ENCODE measurements around the gene CAPZA1.

DNA sequence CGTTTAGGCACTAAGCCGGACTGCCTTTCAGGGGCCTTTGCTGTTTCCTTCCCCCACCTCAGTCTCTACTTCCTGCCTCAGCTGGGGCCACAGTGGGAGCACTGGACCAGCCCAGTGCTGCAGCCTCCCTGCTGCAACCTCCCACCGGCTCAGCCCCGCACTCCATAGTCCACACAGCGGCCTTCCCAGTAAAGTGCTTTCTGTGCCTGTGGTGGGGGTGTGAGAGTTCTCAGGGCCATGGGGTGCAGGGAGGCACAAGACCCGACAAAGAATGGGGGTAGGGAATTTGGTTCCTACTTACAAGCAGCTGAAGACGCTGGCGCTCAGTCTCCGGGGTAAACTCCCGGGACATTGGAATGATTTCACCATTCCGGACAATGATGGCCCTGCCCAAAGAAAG, 92.0 kb downstream of the CAPZA1 start:
- TF ChIP-seq POLR2A (IDR thresholded peaks at IDR 0.05; ENCODE audit: control extremely low read depth in 1 of 2, low read depth in 2 of 2, low read length in 2 of 2) = no peak
- TF ChIP-seq, protein P1, sequence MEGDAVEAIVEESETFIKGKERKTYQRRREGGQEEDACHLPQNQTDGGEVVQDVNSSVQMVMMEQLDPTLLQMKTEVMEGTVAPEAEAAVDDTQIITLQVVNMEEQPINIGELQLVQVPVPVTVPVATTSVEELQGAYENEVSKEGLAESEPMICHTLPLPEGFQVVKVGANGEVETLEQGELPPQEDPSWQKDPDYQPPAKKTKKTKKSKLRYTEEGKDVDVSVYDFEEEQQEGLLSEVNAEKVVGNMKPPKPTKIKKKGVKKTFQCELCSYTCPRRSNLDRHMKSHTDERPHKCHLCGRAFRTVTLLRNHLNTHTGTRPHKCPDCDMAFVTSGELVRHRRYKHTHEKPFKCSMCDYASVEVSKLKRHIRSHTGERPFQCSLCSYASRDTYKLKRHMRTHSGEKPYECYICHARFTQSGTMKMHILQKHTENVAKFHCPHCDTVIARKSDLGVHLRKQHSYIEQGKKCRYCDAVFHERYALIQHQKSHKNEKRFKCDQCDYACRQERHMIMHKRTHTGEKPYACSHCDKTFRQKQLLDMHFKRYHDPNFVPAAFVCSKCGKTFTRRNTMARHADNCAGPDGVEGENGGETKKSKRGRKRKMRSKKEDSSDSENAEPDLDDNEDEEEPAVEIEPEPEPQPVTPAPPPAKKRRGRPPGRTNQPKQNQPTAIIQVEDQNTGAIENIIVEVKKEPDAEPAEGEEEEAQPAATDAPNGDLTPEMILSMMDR (IDR thresholded peaks at IDR 0.05; ENCODE audit: control extremely low read depth in 1 of 3, insufficient read depth in 1 of 3, low read depth in 1 of 3, low read length in 3 of 3) = no peak
- TF ChIP-seq TAF7 (optimal IDR thresholded peaks at IDR 0.05; ENCODE audit: borderline replicate concordance, low read depth, low read length) = no peak
- no peak for TF ChIP-seq SRF (IDR thresholded peaks at IDR 0.05; ENCODE audit: low read depth, low read length)
- TF ChIP-seq, protein P2, sequence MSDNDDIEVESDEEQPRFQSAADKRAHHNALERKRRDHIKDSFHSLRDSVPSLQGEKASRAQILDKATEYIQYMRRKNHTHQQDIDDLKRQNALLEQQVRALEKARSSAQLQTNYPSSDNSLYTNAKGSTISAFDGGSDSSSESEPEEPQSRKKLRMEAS (IDR thresholded peaks at IDR 0.05) = no peak
- TF ChIP-seq EZH2 (IDR thresholded peaks at IDR 0.05; ENCODE audit: low read depth, low read length, severe bottlenecking) = no peak
